Measurements from ENCODE around the gene LSM4. TPM values are rescaled to one million over a fixed set of nuclear protein-coding genes. Genes with fewer than 3 reads are reported as not detected.

The LSM4 gene
- total RNA-seq, 1 experiment from 2014 or later = 349 TPM

DNA sequence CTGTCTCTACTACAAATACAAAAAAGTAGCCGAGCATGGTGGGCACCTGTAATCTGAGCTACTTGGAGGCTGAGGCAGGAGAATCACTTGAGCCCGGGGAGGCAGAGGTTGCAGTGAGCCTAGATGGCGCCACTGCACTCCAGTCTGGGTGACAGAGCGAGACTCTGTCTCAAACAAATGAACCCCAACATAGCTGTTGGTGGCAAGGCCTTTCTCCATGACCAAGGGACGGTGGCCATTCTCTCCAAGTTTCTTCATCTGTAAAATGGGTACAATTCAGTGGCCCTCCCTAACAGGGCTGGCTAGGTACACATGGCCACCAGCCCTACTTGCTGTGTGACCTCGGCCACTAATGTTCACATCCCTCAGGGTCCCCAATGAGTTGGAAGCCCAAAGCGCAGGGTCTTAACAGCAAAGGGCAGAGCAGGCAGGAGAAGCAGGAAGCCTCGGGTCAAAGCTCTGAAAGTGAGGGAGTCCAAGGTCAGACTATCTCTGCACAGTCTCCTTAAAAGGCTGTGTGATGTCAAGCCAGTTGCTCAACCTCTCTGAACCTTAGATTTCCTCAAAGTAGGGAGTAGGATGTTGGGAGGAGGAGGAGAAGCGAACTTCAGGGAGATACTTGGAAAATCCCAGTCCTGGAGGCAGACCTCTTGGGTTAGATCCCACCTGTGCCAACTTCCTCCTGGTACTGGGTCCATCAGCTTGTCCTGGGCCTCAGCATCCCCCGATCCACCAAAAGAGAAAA, 44.2 kb downstream of the LSM4 start:
- DNase-seq (ENCODE audit: low spot score) = no peak

DNA sequence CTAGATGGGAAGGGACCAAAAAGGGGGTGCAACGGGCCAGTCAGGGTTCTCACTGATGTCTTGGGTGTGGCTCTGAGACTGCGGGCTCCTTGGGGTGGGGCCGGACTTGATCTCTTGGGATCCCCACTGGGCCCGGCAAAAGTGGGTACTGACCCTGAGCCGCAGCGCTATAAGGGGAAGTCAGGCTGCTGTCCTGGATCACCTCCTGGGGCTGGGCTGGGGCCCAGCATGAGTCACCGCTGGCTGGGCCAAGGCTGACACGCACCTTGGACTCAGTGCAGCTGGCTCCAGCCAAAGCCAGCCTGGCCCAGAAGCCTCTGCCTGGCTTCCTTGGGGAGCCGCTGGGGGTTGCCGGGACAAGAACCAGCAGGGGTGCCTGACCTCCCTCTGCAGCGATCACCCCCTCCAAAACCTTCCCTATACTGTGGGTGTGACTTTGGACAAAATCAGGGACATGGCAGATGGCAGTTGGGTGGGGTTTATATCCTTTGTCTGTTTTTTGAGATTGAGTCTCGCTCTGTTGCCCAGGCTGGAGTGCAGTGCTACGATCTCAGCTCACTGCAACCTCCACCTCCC, 48.0 kb downstream of the LSM4 start:
- peak; percentile 87 for DNase-seq (ENCODE audit: low spot score)

DNA sequence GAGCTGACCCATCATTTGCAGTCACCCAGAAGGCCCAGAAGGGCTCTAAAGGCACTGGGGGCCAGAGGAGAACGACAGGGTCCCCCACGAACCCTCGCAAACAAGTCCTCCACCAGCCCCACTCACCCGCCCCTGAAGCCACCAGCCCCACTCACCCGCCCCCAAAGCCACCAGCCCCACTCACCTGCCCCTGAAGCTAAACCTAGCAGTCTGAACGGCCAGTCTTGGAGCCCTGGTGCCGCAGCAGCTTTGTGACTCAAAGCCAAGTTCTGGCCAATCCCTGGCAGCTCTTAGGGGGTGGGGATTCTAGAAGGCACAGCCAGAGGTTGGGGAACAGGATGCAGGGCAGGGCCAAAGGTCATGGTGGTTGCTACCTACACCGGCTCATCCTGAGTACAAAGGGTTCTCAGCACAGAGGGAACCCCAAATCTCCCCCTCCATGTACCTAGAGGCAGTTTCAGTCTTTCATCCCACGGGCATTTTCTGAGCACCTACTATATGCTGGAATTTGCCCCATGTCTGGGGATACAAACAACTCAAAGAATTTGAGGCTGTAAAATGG, 48.6 kb downstream of the LSM4 start, which contains the start of gene IQCN:
IQCN (minus strand) TSS at position 234 of the 562 bp plus-strand sequence. CDS start 4,974 bp downstream, outside the sequence.
- peak; percentile 66 for DNase-seq (ENCODE audit: low spot score)

DNA sequence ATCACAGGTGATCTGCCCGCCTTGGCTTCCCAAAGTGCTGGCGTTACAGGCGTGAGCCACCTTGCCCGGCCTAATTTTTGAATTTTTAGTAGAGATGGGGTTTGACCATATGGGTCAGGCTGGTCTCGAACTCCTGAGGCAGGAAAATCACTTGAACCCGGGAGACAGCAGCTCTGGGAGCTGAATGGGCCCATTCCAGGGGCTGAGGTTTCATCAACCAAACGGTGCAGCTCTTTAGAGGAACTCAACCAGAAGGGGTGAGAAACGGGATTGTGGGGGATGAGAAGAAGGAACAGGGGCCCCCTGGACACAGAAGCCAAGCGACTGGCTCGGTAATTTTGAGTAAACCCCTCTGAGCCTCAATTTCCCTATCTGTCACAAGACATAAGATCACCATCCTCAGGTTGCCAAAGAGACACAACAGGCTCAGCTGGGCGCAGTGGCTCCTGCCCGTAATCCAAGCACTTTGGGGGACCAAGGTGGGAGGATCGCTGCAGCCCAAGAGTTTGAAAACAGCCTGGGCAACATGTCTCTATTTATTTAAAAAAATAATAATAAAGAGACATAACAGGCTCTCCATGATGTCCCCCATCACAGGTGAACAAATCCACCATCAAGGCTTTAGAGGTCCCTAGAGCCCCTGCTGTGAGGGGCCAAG, 49.2 kb downstream of the LSM4 start:
- DNase-seq (ENCODE audit: low spot score) = no peak

DNA sequence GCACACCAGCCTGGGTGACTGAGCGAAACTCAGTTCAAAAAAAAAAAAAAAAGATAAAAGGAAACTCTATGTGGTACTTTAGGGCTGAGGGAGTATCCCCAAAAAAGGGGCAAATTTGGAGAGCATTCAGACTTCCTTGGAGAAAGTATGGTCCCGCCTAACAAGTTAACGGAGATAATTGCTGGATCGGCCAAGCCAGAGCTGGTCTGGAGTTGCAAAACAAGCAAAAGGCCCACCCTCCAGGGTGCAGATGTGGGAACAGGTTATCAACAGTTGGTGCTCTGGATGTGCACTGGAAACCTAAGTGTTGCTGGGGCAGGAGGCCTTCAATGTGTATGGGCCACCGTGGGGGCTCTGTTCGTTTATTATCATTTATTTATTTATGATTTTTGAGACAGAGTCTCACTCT, 51.4 kb downstream of the LSM4 start:
- DNase-seq (ENCODE audit: low spot score) = no peak

DNA sequence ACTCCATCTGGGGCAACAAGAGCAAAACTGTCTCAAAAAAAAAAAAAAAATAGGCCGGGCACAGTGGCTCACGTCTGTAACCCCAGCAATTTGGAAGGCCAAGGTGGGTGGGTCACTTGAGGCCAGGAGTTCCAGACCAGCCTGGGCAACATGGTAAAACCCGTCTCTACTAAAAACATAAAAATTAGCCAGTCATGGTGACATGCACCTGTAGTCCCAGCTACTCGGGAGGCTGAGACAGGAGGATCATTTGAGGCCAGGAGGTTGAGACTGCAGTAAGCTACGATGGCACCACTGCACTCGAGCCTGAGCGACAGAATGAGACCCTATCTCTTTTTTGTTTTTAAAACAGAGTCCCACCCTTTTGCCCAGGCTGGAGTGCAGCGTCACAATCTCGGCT, 52.5 kb downstream of the LSM4 start:
- DNase-seq (ENCODE audit: low spot score) = no peak

DNA sequence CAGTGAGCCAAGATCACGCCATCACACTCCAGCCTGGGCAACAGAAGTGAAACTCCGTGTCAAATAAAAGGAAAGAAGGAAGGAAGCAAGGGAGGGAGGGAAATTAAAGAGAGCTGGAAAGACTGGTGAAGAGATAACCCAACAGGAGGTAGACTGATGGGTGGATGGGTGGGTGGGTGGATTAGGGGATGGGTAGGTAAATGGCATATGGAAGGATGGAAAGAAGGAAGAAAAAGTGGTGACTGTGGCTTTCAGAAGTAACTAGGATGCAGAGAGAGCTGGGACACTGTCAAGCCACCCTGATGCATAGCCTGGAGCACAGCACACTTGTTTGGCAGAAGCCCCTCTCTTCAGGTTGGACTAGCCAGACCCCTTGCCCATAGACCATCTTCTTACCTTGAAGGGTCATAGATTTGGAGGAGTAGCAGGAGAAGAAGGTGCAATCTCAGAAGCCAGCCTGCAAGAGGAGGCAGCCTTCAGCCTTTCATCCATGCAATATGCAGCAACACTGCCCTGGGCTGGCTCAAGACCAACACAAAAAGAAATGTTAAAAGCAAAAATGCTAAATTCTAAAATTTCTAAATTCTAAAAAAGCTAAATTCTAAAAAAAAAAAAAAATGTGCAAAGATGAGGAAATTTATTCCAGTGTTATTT, 53.7 kb downstream of the LSM4 start:
- no peak for DNase-seq (ENCODE audit: low spot score)

DNA sequence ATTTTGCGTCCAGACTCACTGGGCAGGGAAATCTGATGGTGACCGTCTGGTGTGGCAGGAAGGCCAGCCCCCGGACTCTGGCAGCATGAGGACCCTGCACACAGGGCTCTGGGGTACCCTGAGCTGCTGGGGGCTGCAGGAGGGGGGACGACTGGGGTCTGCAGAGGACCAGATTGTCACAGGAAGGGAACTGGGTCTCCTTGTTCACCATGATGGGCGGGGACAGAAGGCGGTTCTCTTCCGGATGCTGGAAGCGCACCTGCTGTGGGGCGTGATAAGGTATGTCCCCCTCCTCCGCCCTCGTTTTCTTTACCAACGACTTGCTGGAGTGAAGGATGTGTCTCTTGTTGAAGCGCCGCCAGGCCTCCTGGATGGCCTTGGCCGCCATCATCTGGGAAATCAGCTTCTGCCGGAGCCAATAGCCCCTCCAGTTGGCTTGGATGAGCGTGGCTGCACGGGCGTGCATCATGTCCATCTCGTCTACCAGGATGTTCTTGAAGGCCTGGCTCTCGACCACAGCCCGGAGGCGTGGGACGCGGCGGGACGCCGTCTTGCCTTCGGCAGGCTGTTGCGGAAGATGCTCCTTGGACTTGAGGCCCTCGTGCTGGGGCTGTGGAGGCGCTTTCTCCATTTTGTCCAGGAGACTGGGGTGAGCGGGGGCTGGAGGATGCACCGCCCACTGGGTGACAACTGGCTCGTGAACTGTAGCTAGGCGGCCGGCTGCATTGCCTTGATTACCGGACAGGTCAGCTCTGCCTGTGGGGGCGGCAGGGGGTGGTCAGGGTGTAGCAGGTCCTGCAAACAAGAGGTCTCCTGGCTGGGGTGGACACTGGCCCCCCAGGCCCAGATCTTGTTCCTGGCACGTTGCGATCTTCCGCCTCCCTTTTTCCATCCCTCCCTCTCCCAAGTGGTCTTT, 55.8 kb downstream of the LSM4 start:
- DNase-seq (ENCODE audit: low spot score) = no peak

DNA sequence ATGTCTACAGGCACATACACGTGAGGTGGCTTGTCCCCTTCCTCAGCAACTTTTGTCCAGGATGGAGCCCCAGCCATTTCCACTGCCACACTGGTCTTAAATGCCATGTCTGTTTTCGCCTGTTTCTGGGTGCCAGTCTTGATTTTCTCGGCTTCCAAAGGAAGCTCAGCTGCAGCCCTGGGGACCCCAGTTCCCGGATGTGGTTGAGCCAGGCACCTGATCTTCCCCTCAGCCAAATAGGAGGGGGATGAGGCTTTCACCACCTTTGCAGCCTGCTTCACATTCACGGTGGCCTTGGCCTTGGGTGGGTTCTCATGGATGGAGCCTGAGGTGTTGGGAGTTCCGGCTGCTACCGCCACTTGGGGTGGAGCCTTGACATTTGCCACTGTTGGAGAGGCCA, 57.3 kb downstream of the LSM4 start:
- no peak for DNase-seq (ENCODE audit: low spot score)

DNA sequence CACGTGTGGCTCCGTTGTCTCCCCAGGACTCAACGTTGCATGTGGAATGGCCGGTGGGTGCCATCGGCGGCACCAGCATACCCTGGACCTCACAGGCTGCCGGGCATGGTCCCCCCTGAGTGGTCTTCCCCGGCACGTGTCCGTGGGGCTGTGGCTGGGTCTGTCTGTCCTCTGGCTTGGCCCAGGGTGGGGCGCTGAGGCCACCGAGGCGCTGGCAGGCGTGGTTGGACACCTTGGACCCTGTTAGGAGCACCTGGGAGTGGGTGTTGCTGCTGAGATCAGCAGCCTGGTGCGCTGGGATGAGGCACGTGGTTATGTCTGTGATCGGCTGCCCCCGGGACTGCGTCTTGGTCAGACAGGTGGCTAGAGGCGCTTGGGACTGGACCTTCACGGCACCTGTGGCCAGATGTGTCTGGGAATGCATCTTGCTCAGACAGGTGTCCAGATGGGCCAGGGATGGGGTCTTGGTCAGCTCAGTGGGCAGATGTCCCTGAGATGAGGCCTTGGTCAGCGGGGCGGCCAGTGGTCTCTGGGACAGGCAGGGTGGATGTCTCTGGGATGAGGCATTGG, 57.8 kb downstream of the LSM4 start:
- DNase-seq (ENCODE audit: low spot score) = no peak

DNA sequence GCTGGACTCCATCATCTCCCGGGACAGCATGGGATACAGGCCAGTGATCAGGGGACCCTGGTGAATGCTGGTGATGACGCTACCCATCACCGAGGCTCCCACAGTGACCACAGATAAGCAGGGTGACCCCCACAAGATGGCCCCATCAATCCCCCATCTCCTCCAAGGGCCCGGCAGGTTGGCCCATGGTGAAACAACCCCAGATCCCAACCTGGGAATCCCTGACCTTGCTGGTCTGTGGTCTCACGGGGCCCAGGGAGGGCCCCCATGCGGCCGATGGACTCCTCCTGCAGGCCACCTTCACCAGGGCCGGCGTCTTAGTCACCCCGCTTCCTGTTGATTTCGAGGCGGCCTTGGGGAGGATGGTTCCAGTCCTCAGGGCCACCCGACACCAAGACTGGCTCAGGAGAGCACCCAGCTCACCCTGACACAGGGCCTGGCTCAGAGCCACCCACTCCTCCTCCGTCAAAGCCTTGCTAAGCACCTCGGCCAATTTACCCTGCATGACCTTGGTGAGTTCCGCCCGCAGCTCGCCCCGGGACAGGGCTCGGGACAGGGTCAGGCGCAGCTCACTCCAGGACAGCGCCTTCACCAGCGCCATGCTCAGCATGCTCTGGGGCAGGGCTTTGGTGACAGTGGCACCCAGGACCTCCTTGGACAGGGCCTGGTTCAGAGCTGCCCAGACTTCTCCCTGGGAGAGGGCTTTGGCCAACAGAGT, 58.6 kb downstream of the LSM4 start:
- no peak for DNase-seq (ENCODE audit: low spot score)

DNA sequence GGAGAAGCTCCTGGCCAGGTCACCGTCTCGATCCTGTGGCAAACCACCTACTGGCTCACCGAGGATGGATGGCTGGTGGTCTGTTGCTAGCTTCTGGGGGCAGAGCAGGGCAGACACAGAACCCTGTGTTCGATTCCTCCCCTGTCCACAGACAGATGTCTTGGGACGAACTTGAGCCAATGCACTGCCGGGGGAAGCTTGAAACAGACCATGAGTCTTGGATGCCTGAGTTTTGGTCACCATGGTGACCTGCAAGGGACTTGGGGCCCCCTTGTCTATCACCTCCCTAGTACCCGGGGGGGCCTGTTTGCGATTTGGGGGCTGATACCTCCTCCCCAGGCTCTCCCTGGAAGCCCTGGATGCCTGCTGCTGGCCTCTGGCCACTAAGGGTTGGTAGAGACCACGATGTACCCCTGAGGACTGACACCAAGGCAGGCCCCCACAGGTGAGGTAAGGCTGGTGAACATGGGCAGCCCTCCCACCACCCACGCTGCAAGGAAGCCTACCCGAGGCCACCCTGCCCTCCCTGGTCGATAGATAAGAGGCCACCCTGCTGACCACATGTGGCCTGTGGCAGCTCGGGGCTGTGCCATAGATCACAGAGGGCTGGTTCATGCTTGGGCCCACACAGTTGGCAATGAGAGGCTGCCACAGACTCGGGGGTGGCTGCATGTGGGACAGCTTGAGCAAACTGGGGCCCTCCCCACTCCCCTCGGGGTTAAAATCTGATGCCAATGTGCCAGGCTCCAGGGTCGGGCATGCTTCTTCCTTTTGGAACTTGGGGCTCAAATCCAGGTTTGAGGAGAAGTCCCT, 59.3 kb downstream of the LSM4 start:
- no peak for DNase-seq (ENCODE audit: low spot score)

DNA sequence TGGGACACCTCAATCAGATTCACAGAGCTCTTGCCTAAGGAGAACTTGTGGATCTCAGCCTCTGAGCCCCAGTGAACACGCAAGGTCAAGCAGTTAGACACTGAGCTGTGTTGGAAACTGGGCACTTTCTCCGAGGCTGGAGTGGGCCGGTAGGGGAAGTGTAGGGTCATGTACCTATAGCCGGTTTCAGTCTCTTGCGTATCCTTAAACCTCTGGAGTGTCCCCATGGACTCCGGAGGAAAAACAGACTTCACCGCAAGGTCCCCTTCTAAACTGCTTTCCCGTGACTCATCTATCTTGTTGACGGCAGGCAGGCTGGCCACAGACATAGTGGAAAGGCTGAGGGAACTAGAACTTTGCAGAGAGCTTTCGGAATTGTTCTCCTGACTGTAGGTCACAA, 60.0 kb downstream of the LSM4 start:
- DNase-seq (ENCODE audit: low spot score) = no peak

DNA sequence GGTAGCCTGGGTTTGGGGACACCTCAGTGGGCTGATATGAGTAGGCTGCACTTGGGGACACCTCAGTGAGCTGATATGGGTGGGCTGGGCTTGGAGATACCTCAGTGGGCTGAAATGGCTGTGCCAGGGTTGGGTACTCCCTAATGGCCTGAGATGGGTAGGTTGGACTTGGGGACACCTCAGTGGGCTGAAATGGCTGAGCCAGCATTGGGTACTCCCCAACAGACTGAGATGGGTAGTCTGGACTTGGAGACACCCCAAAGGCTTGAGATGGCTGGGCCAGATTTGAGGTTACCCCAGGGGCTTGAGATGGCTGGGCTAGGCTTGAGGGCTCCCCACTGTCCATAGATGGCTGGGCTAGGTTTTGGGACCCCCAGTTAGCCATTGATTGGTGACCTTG, 60.7 kb downstream of the LSM4 start:
- no peak for DNase-seq (ENCODE audit: low spot score)

DNA sequence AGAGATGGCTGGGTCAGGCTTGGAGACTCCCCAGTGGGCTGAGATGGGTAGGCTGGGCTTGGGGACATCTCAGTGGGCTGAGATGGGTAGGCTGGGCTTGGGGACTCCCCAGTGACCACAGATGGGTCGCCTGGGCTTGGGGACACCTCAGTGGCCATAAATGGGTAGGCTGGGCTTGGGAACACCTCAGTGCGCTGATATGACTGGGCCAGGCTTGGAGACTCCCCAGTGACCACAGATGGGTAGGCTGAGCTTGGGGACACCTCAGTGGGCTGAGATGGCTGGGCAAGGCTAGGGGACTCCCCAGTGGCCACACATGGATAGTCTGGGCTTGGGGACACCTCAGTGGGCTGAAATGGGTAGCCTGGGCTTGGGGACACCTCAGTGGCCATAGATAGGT, 61.4 kb downstream of the LSM4 start:
- DNase-seq (ENCODE audit: low spot score) = no peak

DNA sequence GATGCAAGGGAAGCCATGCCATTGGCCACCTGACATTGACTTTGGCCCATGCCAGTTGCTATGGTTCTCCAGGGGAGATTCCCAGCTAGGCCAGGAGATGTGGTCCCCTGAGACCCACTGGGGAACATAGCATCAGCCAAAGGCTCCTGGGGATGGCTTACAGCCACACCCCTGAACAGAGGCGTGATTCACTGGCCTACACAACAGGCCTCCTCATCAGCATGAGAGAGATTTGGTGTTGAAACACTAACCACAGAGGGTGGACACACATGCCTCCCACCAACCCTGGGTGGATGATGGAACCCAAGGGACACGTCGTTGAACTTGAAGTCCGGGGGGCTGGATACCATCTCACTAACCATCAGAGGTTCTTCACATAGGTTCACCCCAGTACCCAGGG, 63.0 kb downstream of the LSM4 start:
- DNase-seq (ENCODE audit: low spot score) = no peak

DNA sequence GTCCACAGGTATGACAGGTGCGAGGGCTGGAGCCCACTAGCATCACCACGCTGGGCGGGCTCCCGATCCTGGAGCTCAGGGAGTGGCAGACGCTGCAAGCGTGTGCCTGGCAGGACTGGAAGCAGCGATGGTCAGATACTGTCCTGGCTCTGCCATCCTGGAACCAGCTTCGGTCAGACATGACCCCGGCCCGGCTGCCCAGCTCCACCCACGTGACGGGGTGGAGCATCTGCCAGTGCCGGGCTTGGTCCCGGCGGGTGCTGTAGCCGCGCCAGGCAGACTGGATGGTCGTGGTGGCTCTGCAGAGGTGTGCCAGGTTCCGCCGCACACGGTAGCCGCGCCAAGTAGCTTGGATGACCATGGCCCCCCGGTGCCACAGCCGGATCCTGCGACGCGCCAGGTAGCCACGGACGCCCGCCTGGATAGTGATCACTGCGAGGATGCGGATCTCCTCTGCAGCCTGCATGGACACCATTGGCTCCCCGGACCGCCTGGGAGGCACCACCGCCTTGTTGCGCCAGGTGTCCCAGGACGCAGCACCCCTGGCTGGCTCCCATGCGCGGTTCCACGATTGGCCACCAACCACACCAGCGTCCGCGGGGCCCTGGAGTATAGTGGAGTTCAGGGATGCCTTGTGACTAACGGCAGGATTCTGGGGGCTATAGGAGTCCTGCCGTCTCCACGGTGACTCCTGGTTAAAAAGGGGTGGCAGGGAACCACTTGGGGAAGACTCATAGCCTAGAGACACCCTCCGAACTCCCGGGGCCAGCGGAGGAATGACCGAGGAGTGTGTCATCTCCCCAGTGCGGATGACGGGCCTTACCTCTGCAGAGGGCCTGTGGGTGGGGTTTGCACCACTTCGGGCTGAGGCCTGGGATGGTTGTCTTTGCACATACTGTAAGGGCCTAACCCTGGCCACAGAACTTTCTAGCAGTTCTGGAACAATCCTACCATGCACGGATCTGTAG, 65.1 kb downstream of the LSM4 start:
- no peak for DNase-seq (ENCODE audit: low spot score)
